Pancreas (tissue), 10 donors: ENCODE results near the gene AQP12A. TPM values are rescaled to one million over a fixed set of nuclear protein-coding genes. Genes with fewer than 3 reads are reported as not detected.

Source experiments
- ATAC-seq, 4 donors: fragments of 200-7000 bp; cut with Tn5 transposase; one replicate each; pipeline versions ENCODE4 v1.8.0 to v1.9.1; 2020; ENCODE audit warnings: mild to moderate bottlenecking in 4 of 4, moderate library complexity in 4 of 4
- DNase-seq, 6 donors: peaks; one replicate each; pipeline ENCODE4 v3.0.0-alpha.2; 2020
- FAIRE-seq: peaks from 2 replicates; lab custom pipeline; 2012; peaks lifted over from hg19 to GRCh38; lab: Jason Lieb, UNC
- H3K27ac ChIP-seq, 4 donors: fragments of 200-600 bp; sonication (generic); 1 replicate in 3 of 4; 2 replicates in 1 of 4; pipeline versions ENCODE4 v1.5.0 to v1.8.0; 2020
- H3K27me3 ChIP-seq, 4 donors: fragments of 200-600 bp; one replicate each; pipeline ENCODE4 v1.8.0; 2021
- H3K36me3 ChIP-seq, 3 donors: fragments of 200-600 bp; sonication (generic) in 1 of 3; one replicate each; pipeline versions ENCODE4 v1.5.0 to v1.8.0; 2020 to 2021
- H3K4me1 ChIP-seq, 3 donors: fragments of 200-600 bp; one replicate each; pipeline ENCODE4 v1.8.0; 2021
- H3K4me3 ChIP-seq, 4 donors: fragments of 200-600 bp; sonication (generic) in 2 of 4; one replicate each; pipeline versions ENCODE4 v1.5.0 to v1.8.0; 2020 to 2021
- H3K9me3 ChIP-seq, 4 donors: fragments of 200-600 bp; one replicate each; pipeline ENCODE4 v1.8.0; 2021
- WGBS, 2 donors: extraction: QIAGEN DNeasy Blood & Tissue Kit; methylation state at CpG; one replicate each; pipeline ENCODE4 v1.1.7; 2013; 5-methylcytosine and 5-hydroxymethylcytosine counted together
- intact Hi-C, 3 donors: fragments of 100-400 bp; cut with DNase I; formaldehyde crosslinking; loops; one replicate each; pipeline versions ENCODE4 v1.11.1 to v1.14.2; 2022
- polyA plus RNA-seq, 2 donors: library from polyadenylated mRNA; stranded (reverse); fragments of 200-250 nt; gene quantifications; one replicate each; pipeline ENCODE4 v1.2.3, GENCODE V29; 2013
- total RNA-seq, 6 donors: library from RNA; stranded (reverse); fragmentation: NEBNext Ultra II Directional in 4 of 6; extraction: Animal tissue kit (Norgen Biotek cat#: 25700) in 4 of 6; gene quantifications; one replicate each; pipeline versions ENCODE4 v1.2.1 to v1.2.4, GENCODE V29; 2021 to 2023
- TF ChIP-seq, protein P1 (sequence below), 4 donors: fragments of 200-600 bp; sonication (generic) in 3 of 4; IDR thresholded peaks; one replicate each; pipeline versions ENCODE4 v1.5.0 to v1.8.0; 2021; ENCODE audit warnings: antibody characterized with exemption in 4 of 4
- donor health status: healthy with polysubstance abuse.
- donor health status: DM: no; HTN: no; CAD: no; lungs with moderate emphysema.
- donor health status: DM: no; HTN: no; CAD: no.
- donor health status: control.
- donor health status: control.
- donor health status: Bipolar disorder and iron deficiency.
- donor health status: DM: yes; HTN: yes; CAD: no.
- donor health status: DM: no; HTN: no; CAD: no.
- donor health status: DM: no; HTN: no; CAD: no.
- donor health status: DM: yes; HTN: yes; CAD: no.

AQP12A gene
- total and polyA plus RNA-seq, 8 donors = 46.6 to 744 (median 122) TPM

DNA sequence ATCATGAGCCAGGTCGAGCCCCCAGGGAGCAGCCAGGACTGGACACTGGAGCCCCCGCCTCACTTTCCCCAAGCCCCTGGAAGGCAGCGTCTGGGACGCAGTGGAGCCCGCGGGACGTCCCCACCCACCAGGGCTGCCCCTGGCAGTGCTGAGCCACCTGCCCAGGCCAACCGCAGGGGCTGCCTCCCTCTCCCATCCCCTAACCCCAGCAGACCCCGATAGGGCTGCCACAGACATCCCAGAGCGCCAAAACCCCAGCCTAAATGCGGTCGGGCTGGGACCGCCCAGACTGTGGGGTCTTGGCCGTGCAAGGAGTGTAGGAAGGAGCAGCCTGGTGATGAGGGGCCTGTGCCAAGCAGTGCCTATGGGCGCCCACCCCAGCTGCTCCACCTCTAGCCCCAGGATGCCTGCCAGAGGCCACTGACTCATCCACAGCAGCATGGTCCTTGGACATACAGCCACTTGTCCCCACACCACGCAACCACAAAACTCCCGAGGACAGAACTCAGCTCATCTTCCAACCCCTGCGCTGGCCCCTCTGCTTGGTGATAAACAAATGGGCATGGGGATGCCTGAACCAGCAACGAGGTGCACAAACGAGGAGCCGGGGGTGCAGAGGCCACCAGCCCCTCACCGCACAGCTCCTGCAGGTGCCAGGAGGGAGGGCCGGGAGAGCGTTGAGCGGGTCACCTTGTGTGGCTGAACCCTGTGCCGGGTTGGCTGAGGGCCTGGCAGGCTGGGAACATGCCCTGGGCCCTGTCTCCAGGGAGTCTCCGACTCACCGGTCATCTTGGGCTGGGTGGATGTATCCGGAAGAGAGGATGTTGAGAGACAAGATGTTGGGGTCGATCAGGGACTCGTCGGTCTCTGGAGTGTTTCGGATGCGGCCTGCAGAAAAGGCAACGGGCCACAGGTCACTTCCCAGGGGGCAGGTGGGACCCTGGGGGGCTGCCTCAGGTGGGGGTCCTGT, 44.9 kb downstream of the AQP12A start:
- Histone ChIP-seq H3K4me1 (no peaks in the 10 kb centered on the region), H3K27me3 (no peaks in the 10 kb centered on the region), H3K9me3 (no peaks in the 10 kb centered on the region), H3K27ac (no peak overlapping the region), H3K36me3 (peaks cover 0 to 6% (median 0%) of the 10 kb centered on the region in 3 donors), H3K4me3 (no peak overlapping the region)
- 87 to 91% methylated on average over 35 of the region's 35 CpGs for WGBS, 2 donors
- no peak for FAIRE-seq
- no peak for DNase-seq
- TF ChIP-seq, protein P1, sequence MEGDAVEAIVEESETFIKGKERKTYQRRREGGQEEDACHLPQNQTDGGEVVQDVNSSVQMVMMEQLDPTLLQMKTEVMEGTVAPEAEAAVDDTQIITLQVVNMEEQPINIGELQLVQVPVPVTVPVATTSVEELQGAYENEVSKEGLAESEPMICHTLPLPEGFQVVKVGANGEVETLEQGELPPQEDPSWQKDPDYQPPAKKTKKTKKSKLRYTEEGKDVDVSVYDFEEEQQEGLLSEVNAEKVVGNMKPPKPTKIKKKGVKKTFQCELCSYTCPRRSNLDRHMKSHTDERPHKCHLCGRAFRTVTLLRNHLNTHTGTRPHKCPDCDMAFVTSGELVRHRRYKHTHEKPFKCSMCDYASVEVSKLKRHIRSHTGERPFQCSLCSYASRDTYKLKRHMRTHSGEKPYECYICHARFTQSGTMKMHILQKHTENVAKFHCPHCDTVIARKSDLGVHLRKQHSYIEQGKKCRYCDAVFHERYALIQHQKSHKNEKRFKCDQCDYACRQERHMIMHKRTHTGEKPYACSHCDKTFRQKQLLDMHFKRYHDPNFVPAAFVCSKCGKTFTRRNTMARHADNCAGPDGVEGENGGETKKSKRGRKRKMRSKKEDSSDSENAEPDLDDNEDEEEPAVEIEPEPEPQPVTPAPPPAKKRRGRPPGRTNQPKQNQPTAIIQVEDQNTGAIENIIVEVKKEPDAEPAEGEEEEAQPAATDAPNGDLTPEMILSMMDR (IDR thresholded peaks at IDR 0.05) = no peak
- ATAC-seq = no peak
- intact Hi-C loops = no loop called here

DNA sequence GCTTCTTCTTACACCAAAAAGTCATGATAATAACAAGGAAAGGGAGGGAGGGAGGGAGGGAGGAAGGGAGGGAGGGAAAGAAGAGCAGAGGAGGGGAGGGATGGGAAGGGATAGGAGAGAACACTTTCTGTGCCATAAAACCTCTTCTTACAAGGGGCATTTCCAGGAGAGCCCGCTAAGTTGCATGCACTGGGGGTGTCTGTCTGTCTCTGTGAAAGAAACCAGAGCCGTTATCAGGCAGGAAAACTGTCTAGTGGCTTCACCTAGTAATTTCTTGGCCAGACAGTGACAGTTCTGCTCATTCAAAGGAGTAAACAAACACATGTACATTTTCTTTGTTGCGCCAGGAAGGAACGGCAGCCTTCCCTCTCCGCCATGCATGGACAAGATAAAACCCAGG, 45.8 kb downstream of the AQP12A start:
- Histone ChIP-seq H3K4me1 (no peaks in the 10 kb centered on the region), H3K27ac (no peak overlapping the region), H3K9me3 (no peaks in the 10 kb centered on the region), H3K4me3 (no peak overlapping the region), H3K36me3 (peaks cover 0 to 6% (median 0%) of the 10 kb centered on the region in 3 donors), H3K27me3 (no peaks in the 10 kb centered on the region)
- no peak for DNase-seq
- no peak for ATAC-seq
- TF ChIP-seq, protein P1 (IDR thresholded peaks at IDR 0.05) = no peak
- WGBS, 2 donors = 80 to 81% methylated on average over 5 of the region's 5 CpGs
- intact Hi-C loops = no loop called here
- no peak for FAIRE-seq

DNA sequence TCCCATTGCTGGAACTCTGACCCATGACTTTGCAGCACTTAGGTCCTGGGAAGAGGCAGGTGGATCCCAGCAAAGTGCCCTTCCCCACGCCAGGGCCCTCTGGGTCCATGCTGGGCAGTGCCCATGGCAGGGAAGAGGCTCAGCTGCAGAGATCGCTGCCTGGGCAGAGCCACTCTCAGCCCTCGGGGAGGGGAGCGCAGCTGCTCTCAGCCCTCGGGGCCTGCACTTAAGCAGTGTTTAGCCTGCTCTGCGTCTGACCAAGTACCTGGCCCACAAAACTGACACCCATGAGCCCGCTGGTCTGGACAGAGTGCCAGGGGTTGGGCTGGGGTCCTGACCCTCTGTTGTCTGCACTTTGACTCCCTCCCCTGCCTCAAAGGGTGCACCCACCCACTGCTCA, 46.3 kb downstream of the AQP12A start:
- intact Hi-C loops = no loop called here
- Histone ChIP-seq H3K36me3 (peaks cover 0 to 6% (median 0%) of the 10 kb centered on the region in 3 donors), H3K27me3 (no peaks in the 10 kb centered on the region), H3K27ac (no peak overlapping the region), H3K4me1 (no peaks in the 10 kb centered on the region), H3K4me3 (no peak overlapping the region), H3K9me3 (no peaks in the 10 kb centered on the region)
- no peak for ATAC-seq
- no peak for FAIRE-seq
- no peak for DNase-seq
- 89 to 95% methylated on average over 7 of the region's 7 CpGs for WGBS, 2 donors
- TF ChIP-seq, protein P1 (IDR thresholded peaks at IDR 0.05) = no peak

DNA sequence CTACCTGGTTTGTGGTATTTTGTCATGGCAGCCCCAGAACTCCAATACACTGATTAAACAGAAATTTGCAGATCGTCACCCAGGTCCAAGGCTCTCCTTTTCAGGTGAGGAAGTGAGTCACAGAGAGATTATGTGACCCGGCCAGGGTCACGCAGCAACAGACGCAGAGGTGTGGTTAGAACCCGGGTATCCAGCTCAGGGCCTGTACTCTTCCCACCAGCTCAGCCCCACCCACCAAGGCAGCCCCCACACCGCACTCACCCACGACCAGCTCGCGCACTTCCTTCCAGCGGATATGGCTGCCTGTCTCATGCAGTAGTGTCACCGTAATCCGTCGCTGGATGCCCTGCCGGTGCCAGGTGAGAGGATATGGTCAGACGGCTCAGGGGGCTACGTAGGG, 48.1 kb downstream of the AQP12A start:
- FAIRE-seq (no peak), DNase-seq (no peak), ATAC-seq (no peak)
- Histone ChIP-seq H3K36me3 (peaks cover 0 to 9% (median 0%) of the 10 kb centered on the region in 3 donors), H3K27ac (no peak overlapping the region), H3K9me3 (no peaks in the 10 kb centered on the region), H3K27me3 (no peaks in the 10 kb centered on the region), H3K4me3 (no peak overlapping the region), H3K4me1 (no peaks in the 10 kb centered on the region)
- intact Hi-C loops = no loop called here
- 87 to 93% methylated on average over 16 of the region's 16 CpGs for WGBS, 2 donors
- TF ChIP-seq, protein P1 (IDR thresholded peaks at IDR 0.05) = no peak

DNA sequence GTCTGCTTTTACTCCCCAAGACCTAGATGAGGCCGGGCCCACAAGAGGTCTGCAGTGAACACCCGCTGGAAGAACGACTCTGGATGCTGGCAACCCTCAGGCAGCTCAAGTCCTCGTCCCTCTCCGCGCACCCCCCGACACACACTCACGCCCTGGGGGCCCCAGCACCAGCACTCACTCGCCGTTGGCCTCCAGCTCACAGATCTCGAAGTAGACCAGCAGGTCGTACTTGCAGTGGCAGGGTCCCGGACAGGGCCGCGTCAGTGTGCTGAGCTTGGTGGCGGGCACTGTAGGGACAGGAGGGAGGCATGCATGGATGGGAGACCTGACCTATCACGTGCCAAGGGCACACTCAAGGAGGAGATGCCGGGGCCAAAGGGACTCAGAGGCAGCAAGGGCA, 49.4 kb downstream of the AQP12A start:
- no peak for ATAC-seq
- TF ChIP-seq, protein P1 (IDR thresholded peaks at IDR 0.05) = no peak
- H3K36me3 ChIP-seq = peaks cover 0 to 20% (median 0%) of the 10 kb centered on the region in 3 donors
- H3K27ac ChIP-seq = no peak overlapping the region
- no peak for FAIRE-seq
- no peaks in the 10 kb centered on the region for H3K27me3 ChIP-seq
- no peak for DNase-seq
- intact Hi-C loops = no loop called here
- 87 to 88% methylated on average over 18 of the region's 18 CpGs for WGBS, 2 donors
- no peak overlapping the region for H3K4me3 ChIP-seq
- H3K4me1 ChIP-seq = no peaks in the 10 kb centered on the region
- no peaks in the 10 kb centered on the region for H3K9me3 ChIP-seq
